Measurements from ENCODE around the gene EXOC6B.

The EXOC6B gene

GRCh38 chr2:72689579-72690195 is 136.1 kb downstream of the EXOC6B start:
- no peak for DNase-seq (ENCODE audit: low spot score)
- Mint-ChIP-seq H3K9me3 (no peaks in the 10 kb centered on the region), H3K27ac (no peak overlapping the region), H3K36me3 (ENCODE audit: low read depth) (no peaks in the 10 kb centered on the region), H3K4me1 (ENCODE audit: low read depth) (no peaks in the 10 kb centered on the region), H3K4me3 (no peak overlapping the region), H3K27me3 (ENCODE audit: low read depth) (no peaks in the 10 kb centered on the region)

DNA sequence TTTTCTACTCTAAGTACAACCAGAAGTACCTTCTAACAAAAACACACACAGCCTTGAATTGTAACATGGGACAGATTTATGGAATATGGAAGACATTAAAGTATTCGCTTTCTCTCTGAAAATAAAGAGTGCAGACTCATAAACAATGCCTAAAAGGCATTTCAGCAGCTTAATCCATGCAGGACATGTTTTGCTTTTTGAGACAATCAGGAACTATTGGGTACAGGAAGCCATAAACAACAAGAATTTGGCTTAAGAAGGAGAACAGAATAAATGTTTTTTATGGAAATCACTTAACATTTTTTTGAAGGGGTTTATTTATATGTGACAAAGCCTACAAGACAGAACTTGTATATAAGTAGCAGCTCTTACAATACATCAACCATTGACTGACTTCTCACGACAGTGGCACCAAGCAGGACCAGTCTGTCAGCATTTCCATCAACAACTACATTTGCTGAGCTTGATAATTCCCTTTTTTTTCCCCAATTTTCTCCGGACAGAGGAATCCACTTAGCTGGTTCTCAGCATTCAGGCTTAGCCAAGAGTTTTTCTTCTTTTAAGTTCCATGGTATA is 140.1 kb downstream of the EXOC6B start:
- H3K36me3 Mint-ChIP-seq (ENCODE audit: low read depth): no peaks in the 10 kb centered on the region
- no peak overlapping the region for H3K4me3 Mint-ChIP-seq
- DNase-seq (ENCODE audit: low spot score): no peak
- no peaks in the 10 kb centered on the region for H3K4me1 Mint-ChIP-seq (ENCODE audit: low read depth)
- H3K27me3 Mint-ChIP-seq (ENCODE audit: low read depth): no peaks in the 10 kb centered on the region
- H3K9me3 Mint-ChIP-seq: no peaks in the 10 kb centered on the region
- H3K27ac Mint-ChIP-seq: no peak overlapping the region

- H3K27me3 Mint-ChIP-seq (ENCODE audit: low read depth): no peaks in the 10 kb centered on the region
- H3K27ac Mint-ChIP-seq: no peak overlapping the region
- H3K4me1 Mint-ChIP-seq (ENCODE audit: low read depth): no peaks in the 10 kb centered on the region
- DNase-seq (ENCODE audit: low spot score): no peak
- no peaks in the 10 kb centered on the region for H3K36me3 Mint-ChIP-seq (ENCODE audit: low read depth)
- no peaks in the 10 kb centered on the region for H3K9me3 Mint-ChIP-seq
- no peak overlapping the region for H3K4me3 Mint-ChIP-seq
These were observed 143.8 kb downstream of the EXOC6B start for GRCh38 chr2:72682061-72682460.

DNA sequence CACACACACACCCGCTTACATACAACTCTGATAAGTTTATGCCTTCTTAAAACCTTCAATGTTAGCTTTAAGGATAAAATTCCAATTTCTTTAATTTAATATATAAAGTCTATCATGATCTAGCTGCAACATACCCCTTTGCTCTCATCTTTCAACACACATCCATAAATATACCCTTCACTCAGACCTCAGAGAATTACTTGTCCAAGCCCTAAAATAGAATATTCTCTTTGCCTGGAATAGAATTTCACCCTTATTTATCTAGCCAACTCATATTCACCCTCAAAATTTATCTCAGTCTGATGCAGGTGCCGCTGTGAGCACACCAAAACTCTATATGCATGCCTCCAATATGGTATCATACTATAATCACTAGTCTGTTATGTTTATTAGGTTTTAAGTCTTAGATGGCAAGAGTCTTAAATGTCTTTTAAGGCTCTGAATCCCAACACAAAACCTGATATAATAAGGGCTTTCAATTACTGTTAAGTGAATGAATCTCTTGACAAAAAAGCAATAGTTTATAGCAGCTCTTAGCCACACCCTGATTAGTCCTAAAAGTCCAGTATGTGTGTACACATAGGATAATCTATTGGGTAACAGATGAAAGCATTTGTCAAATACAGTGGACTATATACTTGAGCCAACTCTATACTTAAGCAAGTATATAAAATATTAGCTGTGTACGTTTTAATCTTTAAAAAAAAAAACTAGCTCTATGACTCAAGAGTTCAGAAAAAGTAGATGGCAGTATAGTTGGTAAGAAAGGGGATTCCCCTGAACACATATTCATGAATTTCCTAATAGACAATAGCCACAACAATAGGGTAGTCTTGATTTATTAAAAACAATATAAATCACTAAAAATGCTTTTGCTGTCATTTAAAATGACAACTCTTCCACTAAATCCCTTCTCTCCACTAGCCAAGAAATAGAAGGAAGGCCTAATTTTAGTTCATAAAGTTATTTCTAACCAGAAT is 144.5 kb downstream of the EXOC6B start:
- DNase-seq (ENCODE audit: low spot score): no peak

GRCh38 chr2:72678024-72678423 is 147.8 kb downstream of the EXOC6B start:
- Mint-ChIP-seq H3K36me3 (ENCODE audit: low read depth) (no peaks in the 10 kb centered on the region), H3K4me3 (no peak overlapping the region), H3K27ac (no peak overlapping the region), H3K9me3 (no peaks in the 10 kb centered on the region), H3K4me1 (ENCODE audit: low read depth) (no peaks in the 10 kb centered on the region), H3K27me3 (ENCODE audit: low read depth) (no peaks in the 10 kb centered on the region)
- DNase-seq (ENCODE audit: low spot score): no peak

More for the DNA sequence above, 144.5 kb downstream of the EXOC6B start:
- no peaks in the 10 kb centered on the region for H3K9me3 Mint-ChIP-seq
- no peak overlapping the region for H3K4me3 Mint-ChIP-seq
- H3K4me1 Mint-ChIP-seq (ENCODE audit: low read depth): no peaks in the 10 kb centered on the region
- H3K27ac Mint-ChIP-seq: no peak overlapping the region
- H3K36me3 Mint-ChIP-seq (ENCODE audit: low read depth): no peaks in the 10 kb centered on the region
- no peaks in the 10 kb centered on the region for H3K27me3 Mint-ChIP-seq (ENCODE audit: low read depth)

DNA sequence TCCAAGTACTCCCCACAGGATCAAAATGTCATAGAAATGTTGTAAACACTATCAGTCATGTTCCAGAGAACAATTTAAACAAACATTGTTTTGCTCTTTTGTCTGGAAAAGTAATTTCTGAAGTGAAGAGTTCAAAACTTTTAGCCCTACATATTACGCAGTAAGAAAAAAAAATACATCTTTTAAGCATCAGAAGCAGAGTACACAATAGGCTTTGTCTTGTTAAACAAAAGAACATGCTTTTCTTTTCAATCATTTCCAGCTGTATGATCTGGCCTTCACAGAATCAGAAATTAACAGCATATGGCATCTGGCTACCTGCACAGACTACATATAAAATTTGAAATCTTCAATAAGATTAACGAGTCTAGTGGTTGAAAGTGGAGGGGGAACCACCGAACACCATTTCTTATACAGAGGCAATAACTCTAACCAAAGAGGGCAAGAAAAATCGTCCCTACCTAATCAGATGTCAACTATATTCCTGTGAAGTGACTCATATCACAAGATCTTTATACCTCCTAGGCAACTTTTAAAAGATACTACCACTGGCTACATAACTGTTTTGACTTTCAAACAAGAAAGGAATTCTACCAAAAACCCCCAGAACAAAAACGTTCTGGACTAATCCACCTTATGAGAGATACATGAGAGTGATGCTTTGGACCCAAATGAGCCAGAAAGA is 149.3 kb downstream of the EXOC6B start:
- Mint-ChIP-seq H3K27ac (no peak overlapping the region), H3K9me3 (no peaks in the 10 kb centered on the region), H3K36me3 (ENCODE audit: low read depth) (no peaks in the 10 kb centered on the region), H3K4me1 (ENCODE audit: low read depth) (no peaks in the 10 kb centered on the region), H3K27me3 (ENCODE audit: low read depth) (no peaks in the 10 kb centered on the region), H3K4me3 (no peak overlapping the region)
- no peak for DNase-seq (ENCODE audit: low spot score)

GRCh38 chr2:72674982-72675915 is 150.6 kb downstream of the EXOC6B start:
- DNase-seq (ENCODE audit: low spot score): no peak

GRCh38 chr2:72673279-72673678 is 152.6 kb downstream of the EXOC6B start:
- H3K36me3 Mint-ChIP-seq (ENCODE audit: low read depth): no peaks in the 10 kb centered on the region
- peaks cover 3% of the 10 kb centered on the region for H3K9me3 Mint-ChIP-seq
- no peaks in the 10 kb centered on the region for H3K4me1 Mint-ChIP-seq (ENCODE audit: low read depth)
- no peaks in the 10 kb centered on the region for H3K27me3 Mint-ChIP-seq (ENCODE audit: low read depth)
- H3K27ac Mint-ChIP-seq: no peak overlapping the region
- no peak overlapping the region for H3K4me3 Mint-ChIP-seq
- DNase-seq (ENCODE audit: low spot score): no peak

More at GRCh38 chr2:72674982-72675915, 150.6 kb downstream of the EXOC6B start:
- no peak overlapping the region for H3K27ac Mint-ChIP-seq
- H3K36me3 Mint-ChIP-seq (ENCODE audit: low read depth): no peaks in the 10 kb centered on the region
- no peaks in the 10 kb centered on the region for H3K9me3 Mint-ChIP-seq
- no peak overlapping the region for H3K4me3 Mint-ChIP-seq
- H3K4me1 Mint-ChIP-seq (ENCODE audit: low read depth): no peaks in the 10 kb centered on the region
- H3K27me3 Mint-ChIP-seq (ENCODE audit: low read depth): no peaks in the 10 kb centered on the region

- no peak for DNase-seq (ENCODE audit: low spot score)
- Mint-ChIP-seq H3K9me3 (peaks cover 15% of the 10 kb centered on the region), H3K27me3 (ENCODE audit: low read depth) (no peaks in the 10 kb centered on the region), H3K4me3 (no peak overlapping the region), H3K27ac (no peak overlapping the region), H3K4me1 (ENCODE audit: low read depth) (no peaks in the 10 kb centered on the region), H3K36me3 (ENCODE audit: low read depth) (no peaks in the 10 kb centered on the region)
These were observed 156.7 kb downstream of the EXOC6B start for GRCh38 chr2:72669121-72669520.

- Mint-ChIP-seq H3K9me3 (peaks cover 15% of the 10 kb centered on the region), H3K27me3 (ENCODE audit: low read depth) (no peaks in the 10 kb centered on the region), H3K36me3 (ENCODE audit: low read depth) (no peaks in the 10 kb centered on the region), H3K4me1 (ENCODE audit: low read depth) (no peaks in the 10 kb centered on the region), H3K4me3 (no peak overlapping the region), H3K27ac (no peak overlapping the region)
- no peak for DNase-seq (ENCODE audit: low spot score)
These were observed 157.2 kb downstream of the EXOC6B start for GRCh38 chr2:72668647-72669046.

DNA sequence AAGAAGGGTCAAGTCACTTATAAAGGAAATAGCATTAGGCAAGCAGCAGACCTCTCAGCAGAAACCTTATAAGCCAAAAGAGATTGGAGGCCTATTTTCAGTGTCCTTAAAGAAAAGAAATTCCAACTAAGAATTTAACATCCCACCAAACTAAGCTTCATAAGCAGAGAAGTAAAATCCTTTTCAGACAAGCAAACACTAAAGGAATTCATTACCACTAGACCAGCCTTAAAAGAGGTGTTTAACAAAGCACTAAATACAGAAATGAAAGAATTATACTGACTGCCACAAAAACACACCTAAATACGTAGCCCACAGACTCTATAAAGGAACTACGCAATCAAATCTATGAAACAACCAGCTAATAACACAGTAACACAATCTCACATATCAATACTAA is 160.4 kb downstream of the EXOC6B start:
- Mint-ChIP-seq H3K27me3 (ENCODE audit: low read depth) (no peaks in the 10 kb centered on the region), H3K9me3 (peaks cover 15% of the 10 kb centered on the region), H3K4me3 (no peak overlapping the region), H3K27ac (no peak overlapping the region), H3K4me1 (ENCODE audit: low read depth) (no peaks in the 10 kb centered on the region), H3K36me3 (ENCODE audit: low read depth) (no peaks in the 10 kb centered on the region)
- DNase-seq (ENCODE audit: low spot score): no peak

GRCh38 chr2:72661985-72662384 is 163.8 kb downstream of the EXOC6B start:
- Mint-ChIP-seq H3K4me3 (no peak overlapping the region), H3K9me3 (peaks cover 3% of the 10 kb centered on the region), H3K4me1 (ENCODE audit: low read depth) (no peaks in the 10 kb centered on the region), H3K27ac (no peak overlapping the region), H3K27me3 (ENCODE audit: low read depth) (no peaks in the 10 kb centered on the region), H3K36me3 (ENCODE audit: low read depth) (no peaks in the 10 kb centered on the region)
- DNase-seq (ENCODE audit: low spot score): no peak

DNA sequence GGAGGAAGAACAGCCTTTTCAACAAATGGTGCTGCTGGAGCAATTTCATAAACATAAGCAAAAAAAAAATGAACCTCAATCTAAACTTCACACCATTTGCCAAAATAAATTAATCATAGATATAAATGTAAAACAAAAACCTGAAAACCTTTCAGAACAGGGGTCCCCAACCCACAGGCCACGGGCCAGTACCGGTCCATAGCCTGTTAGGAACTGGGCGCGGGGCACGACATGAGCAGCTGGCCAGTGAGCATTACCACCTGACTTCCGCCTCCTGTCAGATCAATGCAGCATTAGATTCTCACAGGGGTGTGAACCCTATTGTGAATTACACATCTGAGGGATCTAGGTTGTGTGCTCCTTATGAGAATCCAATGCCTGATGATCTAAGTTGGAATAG is 176.0 kb downstream of the EXOC6B start:
- Mint-ChIP-seq H3K4me3 (no peak overlapping the region), H3K27me3 (ENCODE audit: low read depth) (no peaks in the 10 kb centered on the region), H3K4me1 (ENCODE audit: low read depth) (no peaks in the 10 kb centered on the region), H3K27ac (no peak overlapping the region), H3K9me3 (peaks cover 8% of the 10 kb centered on the region), H3K36me3 (ENCODE audit: low read depth) (no peaks in the 10 kb centered on the region)
- no peak for DNase-seq (ENCODE audit: low spot score)
